Neural crest cell (in vitro differentiated cells): ENCODE measurements around the gene COL23A1. TPM values are rescaled to one million over a fixed set of nuclear protein-coding genes. Genes with fewer than 3 reads are reported as not detected.

ENCODE experiments used
- DNase-seq: peaks from one replicate; pipeline ENCODE4 v3.0.0; 2021; ENCODE audit warnings: low read depth, mixed read lengths, low spot score
- H3K27ac Mint-ChIP-seq: one replicate; pipeline ENCODE4 v1.8.0; 2021; ENCODE audit warnings: mild to moderate bottlenecking, mixed read lengths; ENCODE audit not compliant: unreplicated experiment
- H3K27me3 Mint-ChIP-seq: 2 replicates; pipeline ENCODE4 v1.8.0; 2021; ENCODE audit warnings: low read depth, mild to moderate bottlenecking, mixed read lengths
- H3K36me3 Mint-ChIP-seq: 2 replicates; pipeline ENCODE4 v1.8.0; 2021; ENCODE audit warnings: low read depth, mild to moderate bottlenecking, mixed read lengths
- H3K4me1 Mint-ChIP-seq: 2 replicates; pipeline ENCODE4 v1.8.0; 2021; ENCODE audit warnings: mixed read lengths
- H3K4me3 Mint-ChIP-seq: one replicate; pipeline ENCODE4 v1.8.0; 2021; ENCODE audit warnings: mild to moderate bottlenecking, mixed read lengths
- H3K9me3 Mint-ChIP-seq: 2 replicates; pipeline ENCODE4 v1.8.0; 2021; ENCODE audit warnings: mixed read lengths
- total RNA-seq: library from RNA; stranded (reverse); gene quantifications from 2 replicates; pipeline ENCODE4 v1.2.1, GENCODE V29; 2021
- TF ChIP-seq, protein P1 (sequence below): fragments of 200-600 bp; sonication (generic); conservative IDR thresholded peaks from 2 replicates; pipeline ENCODE4 v1.5.0; 2021; ENCODE audit warnings: antibody characterized with exemption, mild to moderate bottlenecking

COL23A1 gene
- total RNA-seq, 1 donor from 2014 or later: 33.7 TPM

GRCh38 chr5:178189433-178189832 lies 400.8 kb downstream of the COL23A1 start:
- TF ChIP-seq, protein P1, sequence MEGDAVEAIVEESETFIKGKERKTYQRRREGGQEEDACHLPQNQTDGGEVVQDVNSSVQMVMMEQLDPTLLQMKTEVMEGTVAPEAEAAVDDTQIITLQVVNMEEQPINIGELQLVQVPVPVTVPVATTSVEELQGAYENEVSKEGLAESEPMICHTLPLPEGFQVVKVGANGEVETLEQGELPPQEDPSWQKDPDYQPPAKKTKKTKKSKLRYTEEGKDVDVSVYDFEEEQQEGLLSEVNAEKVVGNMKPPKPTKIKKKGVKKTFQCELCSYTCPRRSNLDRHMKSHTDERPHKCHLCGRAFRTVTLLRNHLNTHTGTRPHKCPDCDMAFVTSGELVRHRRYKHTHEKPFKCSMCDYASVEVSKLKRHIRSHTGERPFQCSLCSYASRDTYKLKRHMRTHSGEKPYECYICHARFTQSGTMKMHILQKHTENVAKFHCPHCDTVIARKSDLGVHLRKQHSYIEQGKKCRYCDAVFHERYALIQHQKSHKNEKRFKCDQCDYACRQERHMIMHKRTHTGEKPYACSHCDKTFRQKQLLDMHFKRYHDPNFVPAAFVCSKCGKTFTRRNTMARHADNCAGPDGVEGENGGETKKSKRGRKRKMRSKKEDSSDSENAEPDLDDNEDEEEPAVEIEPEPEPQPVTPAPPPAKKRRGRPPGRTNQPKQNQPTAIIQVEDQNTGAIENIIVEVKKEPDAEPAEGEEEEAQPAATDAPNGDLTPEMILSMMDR: no peak
- Mint-ChIP-seq H3K27ac (no peak overlapping the region), H3K4me1 (no peaks in the 10 kb centered on the region), H3K4me3 (no peak overlapping the region), H3K27me3 (peaks cover 7% of the 10 kb centered on the region), H3K36me3 (no peaks in the 10 kb centered on the region), H3K9me3 (peaks cover 2% of the 10 kb centered on the region)
- DNase-seq: no peak

Other genes with a start within 250 kb of the COL23A1 start
- gene CLK4, start 36.7 kb upstream of the COL23A1 start, total RNA-seq: 25.1 and 30.0 TPM in 2 replicates
- 18.8 and 19.6 TPM in 2 replicates for gene ZNF354A, start 140.3 kb upstream of the COL23A1 start, total RNA-seq